GM19025 (cell line): ENCODE measurements around the gene EYA2.
"Not testable (repeated sequence)": the region's sequence is repeated elsewhere in the genome, so short reads cannot be mapped to it uniquely, and the experiment has no call there.

Source experiments
- ATAC-seq: cut with Tn5 transposase; IDR thresholded peaks from one replicate; pipeline ENCODE4 v1.9.1; 2021; ENCODE audit warnings: mild to moderate bottlenecking, low read depth, moderate library complexity; ENCODE audit not compliant: unreplicated experiment

The EYA2 gene

GRCh38 chr20:46894579-46894958, at the start of gene EYA2:
EYA2 (plus strand) TSS chr20:46894843; CDS start chr20:46990011, 95,168 bp downstream.
- no peak for ATAC-seq

GRCh38 chr20:46844965-46845364, 49.7 kb upstream of the EYA2 start:
- ATAC-seq = no peak

- ATAC-seq = no peak
These were observed 45.4 kb upstream of the EYA2 start for GRCh38 chr20:46849269-46849668.

- ATAC-seq = no peak
These were observed 44.9 kb upstream of the EYA2 start for GRCh38 chr20:46849751-46850150.

GRCh38 chr20:46850416-46850815, 44.2 kb upstream of the EYA2 start:
- no peak for ATAC-seq

- no peak for ATAC-seq
These were observed 43.7 kb upstream of the EYA2 start for GRCh38 chr20:46850896-46851295.

- ATAC-seq = no peak
These were observed 42.9 kb upstream of the EYA2 start for GRCh38 chr20:46851746-46852145.

GRCh38 chr20:46852313-46852712, 42.3 kb upstream of the EYA2 start:
- no peak for ATAC-seq

- no peak for ATAC-seq
These were observed 40.7 kb upstream of the EYA2 start for GRCh38 chr20:46853926-46854325.

- no peak for ATAC-seq
These were observed 37.4 kb upstream of the EYA2 start for GRCh38 chr20:46857061-46857831.

- ATAC-seq = no peak
These were observed 28.8 kb upstream of the EYA2 start for GRCh38 chr20:46865824-46866223.

GRCh38 chr20:46870041-46870440, 24.6 kb upstream of the EYA2 start:
- ATAC-seq = no peak

GRCh38 chr20:46872328-46873211, 22.1 kb upstream of the EYA2 start:
- ATAC-seq = no peak

GRCh38 chr20:46875059-46875458, 19.6 kb upstream of the EYA2 start:
- ATAC-seq = no peak

- no peak for ATAC-seq
These were observed 15.3 kb upstream of the EYA2 start for GRCh38 chr20:46879386-46879785.

- not testable (repeated sequence) for ATAC-seq
These were observed 14.7 kb upstream of the EYA2 start for GRCh38 chr20:46879963-46880362.

- ATAC-seq = no peak
These were observed 10.8 kb upstream of the EYA2 start for GRCh38 chr20:46883892-46884291.

GRCh38 chr20:46890682-46891081, 4.0 kb upstream of the EYA2 start:
- no peak for ATAC-seq

- ATAC-seq = no peak
These were observed 1.6 kb upstream of the EYA2 start for GRCh38 chr20:46893051-46893450.

GRCh38 chr20:46893877-46894578, 615 bp upstream of the EYA2 start:
- no peak for ATAC-seq
